Measurements from ENCODE around the gene FOXD4L6.
"Not testable (repeated sequence)": the region's sequence is repeated elsewhere in the genome, so short reads cannot be mapped to it uniquely, and the experiment has no call there.

Gene FOXD4L6

GRCh38 chr9:41088450-41089059 lies 39.9 kb downstream of the FOXD4L6 start:
- H3K36me3 ChIP-seq (ENCODE audit: control insufficient read depth, insufficient read depth, low read length); DNase-seq (ENCODE audit: extremely low read depth, insufficient read length); H3K4me3 ChIP-seq (replicated peaks; ENCODE audit: low read depth, low read length); H3K27me3 ChIP-seq (replicated peaks; ENCODE audit: control insufficient read depth, insufficient read depth, low read length): not testable (repeated sequence)
- TF ChIP-seq CTCF (IDR thresholded peaks at IDR 0.05; ENCODE audit: insufficient read depth, low read length, poor library complexity, severe bottlenecking), result peak; percentile 28

- H3K4me3 ChIP-seq (replicated peaks; ENCODE audit: low read depth, low read length); H3K27me3 ChIP-seq (replicated peaks; ENCODE audit: control insufficient read depth, insufficient read depth, low read length): not testable (repeated sequence)
Measured at GRCh38 chr9:41087929-41088328, 40.6 kb downstream of the FOXD4L6 start.

GRCh38 chr9:41087157-41087780 lies 41.2 kb downstream of the FOXD4L6 start:
- H3K4me3 ChIP-seq (replicated peaks; ENCODE audit: low read depth, low read length); H3K36me3 ChIP-seq (ENCODE audit: control insufficient read depth, insufficient read depth, low read length); DNase-seq (ENCODE audit: extremely low read depth, insufficient read length); H3K27me3 ChIP-seq (replicated peaks; ENCODE audit: control insufficient read depth, insufficient read depth, low read length): not testable (repeated sequence)

More at GRCh38 chr9:41087929-41088328, 40.6 kb downstream of the FOXD4L6 start:
- not testable (repeated sequence) for DNase-seq (ENCODE audit: extremely low read depth, insufficient read length); H3K36me3 ChIP-seq (ENCODE audit: control insufficient read depth, insufficient read depth, low read length)

GRCh38 chr9:41086685-41087084 lies 41.8 kb downstream of the FOXD4L6 start:
- not testable (repeated sequence) for H3K4me3 ChIP-seq (replicated peaks; ENCODE audit: low read depth, low read length); H3K27me3 ChIP-seq (replicated peaks; ENCODE audit: control insufficient read depth, insufficient read depth, low read length); H3K36me3 ChIP-seq (ENCODE audit: control insufficient read depth, insufficient read depth, low read length); DNase-seq (ENCODE audit: extremely low read depth, insufficient read length)

GRCh38 chr9:41086215-41086614 lies 42.3 kb downstream of the FOXD4L6 start:
- DNase-seq (ENCODE audit: extremely low read depth, insufficient read length); H3K4me3 ChIP-seq (replicated peaks; ENCODE audit: low read depth, low read length); H3K36me3 ChIP-seq (ENCODE audit: control insufficient read depth, insufficient read depth, low read length); H3K27me3 ChIP-seq (replicated peaks; ENCODE audit: control insufficient read depth, insufficient read depth, low read length): not testable (repeated sequence)

- not testable (repeated sequence) for DNase-seq (ENCODE audit: extremely low read depth, insufficient read length); H3K4me3 ChIP-seq (replicated peaks; ENCODE audit: low read depth, low read length); H3K36me3 ChIP-seq (ENCODE audit: control insufficient read depth, insufficient read depth, low read length); H3K27me3 ChIP-seq (replicated peaks; ENCODE audit: control insufficient read depth, insufficient read depth, low read length)
Measured at GRCh38 chr9:41082358-41082757, 46.1 kb downstream of the FOXD4L6 start.

GRCh38 chr9:41079464-41079863 lies 49.0 kb downstream of the FOXD4L6 start:
- H3K27me3 ChIP-seq (replicated peaks; ENCODE audit: control insufficient read depth, insufficient read depth, low read length); H3K4me3 ChIP-seq (replicated peaks; ENCODE audit: low read depth, low read length); H3K36me3 ChIP-seq (ENCODE audit: control insufficient read depth, insufficient read depth, low read length); DNase-seq (ENCODE audit: extremely low read depth, insufficient read length): not testable (repeated sequence)

GRCh38 chr9:41077586-41077985 lies 50.9 kb downstream of the FOXD4L6 start:
- H3K4me3 ChIP-seq (replicated peaks; ENCODE audit: low read depth, low read length); H3K27me3 ChIP-seq (replicated peaks; ENCODE audit: control insufficient read depth, insufficient read depth, low read length); DNase-seq (ENCODE audit: extremely low read depth, insufficient read length); H3K36me3 ChIP-seq (ENCODE audit: control insufficient read depth, insufficient read depth, low read length): not testable (repeated sequence)

Data from GM06990 (cell line).